Liver (tissue), 9 donors: Measurements from ENCODE around the gene AKT3. TPM values are rescaled to one million over a fixed set of nuclear protein-coding genes. Genes with fewer than 3 reads are reported as not detected.

ENCODE experiments used
- DNase-seq: peaks from one replicate; pipeline ENCODE4 v3.0.0-alpha.2; 2017; ENCODE audit warnings: low spot score
- H3K27ac ChIP-seq, 2 donors: one replicate each; pipeline ENCODE4 v1.7.0; 2013; ENCODE audit warnings: inconsistent platforms in 2 of 2, low read length in 2 of 2, control low read depth in 1 of 2, low read depth in 1 of 2, mild to moderate bottlenecking in 1 of 2
- H3K27me3 ChIP-seq, 4 donors: one replicate each; pipeline versions ENCODE4 v1.6.1 to v1.7.0; 2013; ENCODE audit warnings: low read length in 3 of 4, inconsistent platforms in 1 of 4, mild to moderate bottlenecking in 1 of 4, moderate library complexity in 1 of 4; ENCODE audit not compliant: control insufficient read depth in 4 of 4, insufficient read depth in 4 of 4
- H3K36me3 ChIP-seq, 4 donors: one replicate each; pipeline versions ENCODE4 v1.6.1 to v1.7.0; 2013; ENCODE audit warnings: low read length in 3 of 4, mild to moderate bottlenecking in 3 of 4, low read depth in 1 of 4, moderate library complexity in 1 of 4; ENCODE audit not compliant: control insufficient read depth in 4 of 4, insufficient read depth in 3 of 4
- H3K4me1 ChIP-seq, 4 donors: one replicate each; pipeline versions ENCODE4 v1.6.1 to v1.7.0; 2013; ENCODE audit warnings: low read length in 3 of 4, mild to moderate bottlenecking in 3 of 4, moderate library complexity in 1 of 4; ENCODE audit not compliant: control insufficient read depth in 4 of 4, insufficient read depth in 4 of 4
- H3K4me3 ChIP-seq, 3 donors: one replicate each; pipeline versions ENCODE4 v1.6.1 to v1.7.0; 2013; ENCODE audit warnings: low read length in 3 of 3, control low read depth in 1 of 3, low read depth in 1 of 3, mild to moderate bottlenecking in 1 of 3
- H3K9ac ChIP-seq, 2 donors: one replicate each; pipeline ENCODE4 v1.7.0; 2013; ENCODE audit warnings: low read length in 2 of 2, mild to moderate bottlenecking in 2 of 2, moderate library complexity in 2 of 2, control low read depth in 1 of 2, low read depth in 1 of 2
- H3K9me3 ChIP-seq, 4 donors: one replicate each; pipeline versions ENCODE4 v1.6.1 to v1.7.0; 2013; ENCODE audit warnings: low read length in 3 of 4; ENCODE audit not compliant: control insufficient read depth in 4 of 4
- EGR1 ChIP-seq, 2 donors: IDR thresholded peaks; 2 replicates each; pipeline ENCODE4 v1.6.1; 2016 to 2018; ENCODE audit warnings: antibody characterized with exemption in 2 of 2, low read depth in 2 of 2
- FOXA1 ChIP-seq: IDR thresholded peaks from 2 replicates; pipeline ENCODE4 v1.6.1; 2016; ENCODE audit warnings: antibody characterized with exemption
- FOXA2 ChIP-seq: IDR thresholded peaks from 2 replicates; pipeline ENCODE4 v1.6.1; 2016; ENCODE audit warnings: antibody characterized with exemption
- GABPA ChIP-seq, 2 donors: IDR thresholded peaks in 1 of 2; conservative IDR thresholded peaks in 1 of 2; 2 replicates each; pipeline ENCODE4 v1.6.1; 2016; ENCODE audit warnings: antibody characterized with exemption in 2 of 2, mild to moderate bottlenecking in 1 of 2, moderate library complexity in 1 of 2
- HNF4A ChIP-seq, 2 donors: conservative IDR thresholded peaks; 2 replicates each; pipeline ENCODE4 v1.6.1; 2016; ENCODE audit warnings: antibody characterized with exemption in 2 of 2, mild to moderate bottlenecking in 2 of 2
- HNF4G ChIP-seq: IDR thresholded peaks from 2 replicates; pipeline ENCODE4 v1.6.1; 2016; ENCODE audit warnings: antibody characterized with exemption
- JUND ChIP-seq, 2 donors: IDR thresholded peaks; 2 replicates each; pipeline ENCODE4 v1.6.1; 2016; ENCODE audit warnings: antibody characterized with exemption in 2 of 2
- NR2F2 ChIP-seq: IDR thresholded peaks from 2 replicates; pipeline ENCODE4 v1.6.1; 2016; ENCODE audit warnings: antibody characterized with exemption
- RAD21 ChIP-seq, 2 donors: IDR thresholded peaks; 2 replicates each; pipeline ENCODE4 v1.6.1; 2016; ENCODE audit warnings: antibody characterized with exemption in 2 of 2, mild to moderate bottlenecking in 2 of 2
- RXRA ChIP-seq, 2 donors: IDR thresholded peaks; 2 replicates each; pipeline ENCODE4 v1.6.1; 2017 to 2018; ENCODE audit warnings: antibody characterized with exemption in 2 of 2, mild to moderate bottlenecking in 1 of 2
- SP1 ChIP-seq: IDR thresholded peaks from 2 replicates; pipeline ENCODE4 v1.6.1; 2018; ENCODE audit warnings: antibody characterized with exemption, mild to moderate bottlenecking
- TAF1 ChIP-seq: conservative IDR thresholded peaks from 2 replicates; pipeline ENCODE4 v1.6.1; 2016; ENCODE audit warnings: antibody characterized with exemption, mild to moderate bottlenecking
- YY1 ChIP-seq: IDR thresholded peaks from 2 replicates; pipeline ENCODE4 v1.6.1; 2016; ENCODE audit warnings: antibody characterized with exemption, mild to moderate bottlenecking
- WGBS: extraction: QIAGEN DNeasy Blood & Tissue Kit; methylation state at CpG from one replicate; pipeline ENCODE4 v1.1.7; 2013; 5-methylcytosine and 5-hydroxymethylcytosine counted together
- polyA plus RNA-seq, 2 donors: library from polyadenylated mRNA; stranded (reverse) in 1 of 2; unstranded in 1 of 2; fragments of 200-250 nt in 1 of 2; fragments of >200 nt in 1 of 2; fragmentation: Nextera tagmentation in 1 of 2; extraction: Ambion mirVana in 1 of 2; gene quantifications; one replicate each; pipeline versions ENCODE4 v1.2.1 to v1.2.3, GENCODE V29; 2013 to 2015
- total RNA-seq, 2 donors: library from RNA; depleted of rRNA; stranded (reverse); fragments of >200 nt; gene quantifications; one replicate each; pipeline ENCODE4 v1.2.3, GENCODE V29; 2014
- TF ChIP-seq, protein P1 (sequence below): IDR thresholded peaks from 2 replicates; pipeline ENCODE4 v1.6.1; 2016; ENCODE audit warnings: antibody characterized with exemption, mild to moderate bottlenecking
- TF ChIP-seq, protein P2 (sequence below): IDR thresholded peaks from 2 replicates; pipeline ENCODE4 v1.6.1; 2016; ENCODE audit warnings: antibody characterized with exemption
- TF ChIP-seq, protein P3 (sequence below): IDR thresholded peaks from 2 replicates; pipeline ENCODE4 v1.6.1; 2016; ENCODE audit warnings: antibody characterized with exemption
- TF ChIP-seq, protein P4 (sequence below): fragments of 150-350 bp; IDR thresholded peaks from 2 replicates; pipeline ENCODE4 v1.5.1; 2017; ENCODE audit warnings: improper control_type of control experiment, low read depth, low read length; ENCODE audit not compliant: missing input control
- TF ChIP-seq, protein P5 (sequence below): IDR thresholded peaks from 2 replicates; pipeline ENCODE4 v1.6.1; 2016; ENCODE audit warnings: antibody characterized with exemption
- donor health status: healthy.
- donor health status: healthy.
- donor health status: healthy.
- donor health status: healthy.
- donor health status: healthy.

AKT3 gene
- total and polyA plus RNA-seq, 4 donors = 1.7 to 7.6 (median 2.8) TPM

DNA sequence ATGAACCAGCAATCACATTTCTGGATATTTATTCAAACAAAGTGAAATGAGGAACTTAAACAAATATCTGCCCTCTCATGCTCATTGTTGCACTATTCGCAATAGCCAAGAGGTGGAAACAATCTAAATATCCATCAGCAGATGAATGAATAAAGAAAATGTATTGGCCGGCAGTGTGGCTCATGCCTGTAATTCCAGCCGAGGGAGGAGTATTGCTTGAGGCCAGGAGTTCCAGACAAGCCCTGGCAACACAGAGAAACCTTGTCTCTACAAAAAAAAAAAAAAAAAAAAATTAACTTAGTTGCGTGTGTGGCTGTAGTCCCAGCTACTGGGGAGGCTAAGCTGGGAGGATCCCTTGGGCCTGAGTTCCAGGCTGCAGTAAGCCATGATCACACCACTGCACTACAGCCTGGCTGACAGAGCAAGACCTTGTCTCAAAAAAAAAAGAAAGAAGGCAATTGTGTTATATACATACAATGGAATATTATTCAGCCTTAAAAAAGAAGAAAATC lies 191.4 kb downstream of the AKT3 start:
- Histone ChIP-seq H3K27ac (no peak overlapping the region), H3K9ac (no peak overlapping the region), H3K9me3 (no peaks in the 10 kb centered on the region), H3K27me3 (no peaks in the 10 kb centered on the region), H3K4me3 (no peak overlapping the region), H3K4me1 (no peaks in the 10 kb centered on the region), H3K36me3 (no peaks in the 10 kb centered on the region)
- no peak for DNase-seq
- TF ChIP-seq FOXA2 (no peak), HNF4A (conservative IDR thresholded peaks at IDR 0.05) (no peak), JUND (IDR thresholded peaks at IDR 0.05) (no peak), FOXA1 (no peak), TAF1 (no peak)
- TF ChIP-seq, protein P1, sequence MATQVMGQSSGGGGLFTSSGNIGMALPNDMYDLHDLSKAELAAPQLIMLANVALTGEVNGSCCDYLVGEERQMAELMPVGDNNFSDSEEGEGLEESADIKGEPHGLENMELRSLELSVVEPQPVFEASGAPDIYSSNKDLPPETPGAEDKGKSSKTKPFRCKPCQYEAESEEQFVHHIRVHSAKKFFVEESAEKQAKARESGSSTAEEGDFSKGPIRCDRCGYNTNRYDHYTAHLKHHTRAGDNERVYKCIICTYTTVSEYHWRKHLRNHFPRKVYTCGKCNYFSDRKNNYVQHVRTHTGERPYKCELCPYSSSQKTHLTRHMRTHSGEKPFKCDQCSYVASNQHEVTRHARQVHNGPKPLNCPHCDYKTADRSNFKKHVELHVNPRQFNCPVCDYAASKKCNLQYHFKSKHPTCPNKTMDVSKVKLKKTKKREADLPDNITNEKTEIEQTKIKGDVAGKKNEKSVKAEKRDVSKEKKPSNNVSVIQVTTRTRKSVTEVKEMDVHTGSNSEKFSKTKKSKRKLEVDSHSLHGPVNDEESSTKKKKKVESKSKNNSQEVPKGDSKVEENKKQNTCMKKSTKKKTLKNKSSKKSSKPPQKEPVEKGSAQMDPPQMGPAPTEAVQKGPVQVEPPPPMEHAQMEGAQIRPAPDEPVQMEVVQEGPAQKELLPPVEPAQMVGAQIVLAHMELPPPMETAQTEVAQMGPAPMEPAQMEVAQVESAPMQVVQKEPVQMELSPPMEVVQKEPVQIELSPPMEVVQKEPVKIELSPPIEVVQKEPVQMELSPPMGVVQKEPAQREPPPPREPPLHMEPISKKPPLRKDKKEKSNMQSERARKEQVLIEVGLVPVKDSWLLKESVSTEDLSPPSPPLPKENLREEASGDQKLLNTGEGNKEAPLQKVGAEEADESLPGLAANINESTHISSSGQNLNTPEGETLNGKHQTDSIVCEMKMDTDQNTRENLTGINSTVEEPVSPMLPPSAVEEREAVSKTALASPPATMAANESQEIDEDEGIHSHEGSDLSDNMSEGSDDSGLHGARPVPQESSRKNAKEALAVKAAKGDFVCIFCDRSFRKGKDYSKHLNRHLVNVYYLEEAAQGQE = no peak
- TF ChIP-seq, protein P2, sequence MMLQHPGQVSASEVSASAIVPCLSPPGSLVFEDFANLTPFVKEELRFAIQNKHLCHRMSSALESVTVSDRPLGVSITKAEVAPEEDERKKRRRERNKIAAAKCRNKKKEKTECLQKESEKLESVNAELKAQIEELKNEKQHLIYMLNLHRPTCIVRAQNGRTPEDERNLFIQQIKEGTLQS = no peak
- TF ChIP-seq, protein P3, sequence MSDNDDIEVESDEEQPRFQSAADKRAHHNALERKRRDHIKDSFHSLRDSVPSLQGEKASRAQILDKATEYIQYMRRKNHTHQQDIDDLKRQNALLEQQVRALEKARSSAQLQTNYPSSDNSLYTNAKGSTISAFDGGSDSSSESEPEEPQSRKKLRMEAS = no peak
- WGBS = 96% methylated on average over 4 of the region's 4 CpGs

DNA sequence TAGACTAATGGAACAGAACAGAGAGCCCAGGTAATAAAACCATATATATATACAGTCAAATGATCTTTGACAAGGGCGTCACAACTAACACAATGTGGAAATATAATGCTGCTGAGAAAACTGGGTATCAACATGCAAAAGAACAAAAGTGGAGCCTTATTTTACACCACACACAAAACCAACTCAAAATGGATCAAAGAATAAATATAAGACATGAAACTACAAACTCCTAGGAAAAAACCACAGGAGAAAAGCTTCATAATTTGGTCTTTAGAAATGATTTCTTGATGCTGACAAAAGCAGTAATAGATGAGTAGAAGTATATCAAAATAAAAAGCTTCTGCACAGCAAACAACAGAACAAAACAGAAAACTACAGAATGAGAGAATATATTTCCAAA lies 192.2 kb downstream of the AKT3 start:
- 95% methylated on average over 1 of the region's 1 CpG for WGBS
- H3K9ac ChIP-seq = no peak overlapping the region

More for the DNA sequence above, 192.2 kb downstream of the AKT3 start:
- no peaks in the 10 kb centered on the region for H3K27me3 ChIP-seq
- no peak overlapping the region for H3K4me3 ChIP-seq
- no peaks in the 10 kb centered on the region for H3K36me3 ChIP-seq
- no peaks in the 10 kb centered on the region for H3K4me1 ChIP-seq
- H3K9me3 ChIP-seq = no peaks in the 10 kb centered on the region
- H3K27ac ChIP-seq = no peak overlapping the region
- DNase-seq = no peak
- TF ChIP-seq FOXA2 (no peak), EGR1 (IDR thresholded peaks at IDR 0.05; ENCODE audit: low read depth in 2 of 2) (no peak), HNF4A (conservative IDR thresholded peaks at IDR 0.05) (no peak), SP1 (no peak), HNF4G (no peak), RXRA (IDR thresholded peaks at IDR 0.05) (no peak), JUND (IDR thresholded peaks at IDR 0.05) (no peak), YY1 (no peak), FOXA1 (no peak), GABPA (IDR thresholded peaks at IDR 0.05 in 1 of 2, conservative IDR thresholded peaks at IDR 0.05 in 1 of 2) (no peak), RAD21 (IDR thresholded peaks at IDR 0.05) (no peak), NR2F2 (no peak), TAF1 (no peak)
- TF ChIP-seq, protein P4, sequence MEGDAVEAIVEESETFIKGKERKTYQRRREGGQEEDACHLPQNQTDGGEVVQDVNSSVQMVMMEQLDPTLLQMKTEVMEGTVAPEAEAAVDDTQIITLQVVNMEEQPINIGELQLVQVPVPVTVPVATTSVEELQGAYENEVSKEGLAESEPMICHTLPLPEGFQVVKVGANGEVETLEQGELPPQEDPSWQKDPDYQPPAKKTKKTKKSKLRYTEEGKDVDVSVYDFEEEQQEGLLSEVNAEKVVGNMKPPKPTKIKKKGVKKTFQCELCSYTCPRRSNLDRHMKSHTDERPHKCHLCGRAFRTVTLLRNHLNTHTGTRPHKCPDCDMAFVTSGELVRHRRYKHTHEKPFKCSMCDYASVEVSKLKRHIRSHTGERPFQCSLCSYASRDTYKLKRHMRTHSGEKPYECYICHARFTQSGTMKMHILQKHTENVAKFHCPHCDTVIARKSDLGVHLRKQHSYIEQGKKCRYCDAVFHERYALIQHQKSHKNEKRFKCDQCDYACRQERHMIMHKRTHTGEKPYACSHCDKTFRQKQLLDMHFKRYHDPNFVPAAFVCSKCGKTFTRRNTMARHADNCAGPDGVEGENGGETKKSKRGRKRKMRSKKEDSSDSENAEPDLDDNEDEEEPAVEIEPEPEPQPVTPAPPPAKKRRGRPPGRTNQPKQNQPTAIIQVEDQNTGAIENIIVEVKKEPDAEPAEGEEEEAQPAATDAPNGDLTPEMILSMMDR = no peak
- TF ChIP-seq, protein P3 = no peak
- TF ChIP-seq, protein P5, sequence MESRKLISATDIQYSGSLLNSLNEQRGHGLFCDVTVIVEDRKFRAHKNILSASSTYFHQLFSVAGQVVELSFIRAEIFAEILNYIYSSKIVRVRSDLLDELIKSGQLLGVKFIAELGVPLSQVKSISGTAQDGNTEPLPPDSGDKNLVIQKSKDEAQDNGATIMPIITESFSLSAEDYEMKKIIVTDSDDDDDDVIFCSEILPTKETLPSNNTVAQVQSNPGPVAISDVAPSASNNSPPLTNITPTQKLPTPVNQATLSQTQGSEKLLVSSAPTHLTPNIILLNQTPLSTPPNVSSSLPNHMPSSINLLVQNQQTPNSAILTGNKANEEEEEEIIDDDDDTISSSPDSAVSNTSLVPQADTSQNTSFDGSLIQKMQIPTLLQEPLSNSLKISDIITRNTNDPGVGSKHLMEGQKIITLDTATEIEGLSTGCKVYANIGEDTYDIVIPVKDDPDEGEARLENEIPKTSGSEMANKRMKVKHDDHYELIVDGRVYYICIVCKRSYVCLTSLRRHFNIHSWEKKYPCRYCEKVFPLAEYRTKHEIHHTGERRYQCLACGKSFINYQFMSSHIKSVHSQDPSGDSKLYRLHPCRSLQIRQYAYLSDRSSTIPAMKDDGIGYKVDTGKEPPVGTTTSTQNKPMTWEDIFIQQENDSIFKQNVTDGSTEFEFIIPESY = no peak
- TF ChIP-seq, protein P2 = no peak
- TF ChIP-seq, protein P1 = no peak
